Activated naive CD4-positive, alpha-beta T cell treated with Interleukin-2 at 50 U/mL for 16 hours (primary cell): ENCODE data around the gene CASP3.

Experiments used
- DNase-seq: peaks from one replicate; pipeline ENCODE4 v3.0.0-alpha.2; 2020

The CASP3 gene

GRCh38 chr4:184649026-184649970 lies at the start of gene CASP3, which contains the start of gene PRIMPOL:
Gene CASP3, minus strand, starts transcription at chr4:184649447. Its CDS starts 10,994 bp downstream, at chr4:184638453.
Gene PRIMPOL, plus strand, starts transcription at chr4:184649738. Its CDS starts 7,403 bp downstream, at chr4:184657141.
- DNase-seq = peak; percentile 95

GRCh38 chr4:184697956-184698355 lies 48.7 kb upstream of the CASP3 start:
- no peak for DNase-seq

- no peak for DNase-seq
Measured at GRCh38 chr4:184695178-184695896, 46.1 kb upstream of the CASP3 start.

- no peak for DNase-seq
Measured at GRCh38 chr4:184694412-184694956, 45.2 kb upstream of the CASP3 start.

- no peak for DNase-seq
Measured at GRCh38 chr4:184693056-184693455, 43.8 kb upstream of the CASP3 start.

GRCh38 chr4:184689681-184690080 lies 40.4 kb upstream of the CASP3 start:
- no peak for DNase-seq

GRCh38 chr4:184688447-184688846 lies 39.2 kb upstream of the CASP3 start:
- DNase-seq = no peak

- DNase-seq = no peak
Measured at GRCh38 chr4:184688005-184688404, 38.8 kb upstream of the CASP3 start.

- no peak for DNase-seq
Measured at GRCh38 chr4:184684491-184685189, 35.4 kb upstream of the CASP3 start.

- DNase-seq = no peak
Measured at GRCh38 chr4:184681916-184682315, 32.7 kb upstream of the CASP3 start.

GRCh38 chr4:184680698-184681097 lies 31.5 kb upstream of the CASP3 start:
- DNase-seq = no peak

GRCh38 chr4:184675821-184676492 lies 26.7 kb upstream of the CASP3 start:
- DNase-seq = no peak

- no peak for DNase-seq
Measured at GRCh38 chr4:184675018-184675417, 25.8 kb upstream of the CASP3 start.

- no peak for DNase-seq
Measured at GRCh38 chr4:184674011-184674410, 24.8 kb upstream of the CASP3 start.

GRCh38 chr4:184672741-184673140 lies 23.5 kb upstream of the CASP3 start:
- DNase-seq = no peak

- DNase-seq = no peak
Measured at GRCh38 chr4:184671101-184671500, 21.9 kb upstream of the CASP3 start.

GRCh38 chr4:184669251-184669650 lies 20.0 kb upstream of the CASP3 start:
- no peak for DNase-seq

- DNase-seq = no peak
Measured at GRCh38 chr4:184668511-184669114, 19.4 kb upstream of the CASP3 start.

GRCh38 chr4:184668096-184668495 lies 18.8 kb upstream of the CASP3 start:
- DNase-seq = no peak

- DNase-seq = no peak
Measured at GRCh38 chr4:184666670-184667069, 17.4 kb upstream of the CASP3 start.

- no peak for DNase-seq
Measured at GRCh38 chr4:184664445-184665210, 15.4 kb upstream of the CASP3 start.
